Body of pancreas (tissue), 4 donors: ENCODE results near the gene GPS1. TPM values are rescaled to one million over a fixed set of nuclear protein-coding genes. Genes with fewer than 3 reads are reported as not detected.

Experiments used
- ATAC-seq: fragments of 150-250 bp; one replicate; pipeline ENCODE4 v1.9.1; 2016
- DNase-seq, 4 donors: peaks; one replicate each; pipeline ENCODE4 v3.0.0-alpha.2; 2019
- H3K27ac ChIP-seq, 4 donors: fragments of 200-600 bp; sonication (generic); 1 replicate in 3 of 4; 2 replicates in 1 of 4; pipeline versions ENCODE4 v1.5.1 to v1.6.1; 2016 to 2019; ENCODE audit warnings: mild to moderate bottlenecking in 1 of 4, mixed read lengths in 1 of 4, moderate library complexity in 1 of 4
- H3K27me3 ChIP-seq, 2 donors: fragments of 200-600 bp; sonication (generic); one replicate each; pipeline ENCODE4 v1.6.0; 2016; ENCODE audit warnings: mild to moderate bottlenecking in 1 of 2
- H3K36me3 ChIP-seq, 2 donors: fragments of 200-600 bp; sonication (generic); replicated peaks in 1 of 2; 2 replicates each; pipeline ENCODE4 v1.5.1; 2016; ENCODE audit warnings: low read depth in 2 of 2; ENCODE audit not compliant: insufficient read depth in 1 of 2
- H3K4me1 ChIP-seq: fragments of 200-600 bp; sonication (generic); one replicate; pipeline ENCODE4 v1.6.0; 2016
- H3K4me3 ChIP-seq, 2 donors: fragments of 200-600 bp; sonication (generic); 1 replicate in 1 of 2; 2 replicates in 1 of 2; pipeline ENCODE4 v1.5.1; 2016 to 2019
- H3K9me3 ChIP-seq, 3 donors: fragments of 200-600 bp; sonication (generic); 1 replicate in 2 of 3; 2 replicates in 1 of 3; pipeline ENCODE4 v1.5.1; 2016
- CTCF ChIP-seq, 7 experiments: fragments of 450-650 bp in 4 of 7; fragments of 200-600 bp in 3 of 7; sonication (generic) in 3 of 7; IDR thresholded peaks; one replicate each; pipeline ENCODE4 v1.5.1; 2016 to 2019; ENCODE audit warnings: antibody characterized with exemption in 7 of 7
- POLR2A ChIP-seq, 3 donors: fragments of 450-650 bp; IDR thresholded peaks; one replicate each; pipeline ENCODE4 v1.6.1; 2016; ENCODE audit warnings: antibody characterized with exemption in 3 of 3, mild to moderate bottlenecking in 2 of 3
- WGBS, 2 donors: methylation state at CpG; one replicate each; pipeline ENCODE4 v1.1.5; 2017; 5-methylcytosine and 5-hydroxymethylcytosine counted together
- intact Hi-C: fragments of 100-400 bp; cut with DNase I; formaldehyde crosslinking; loops from one replicate; pipeline ENCODE4 v1.15.1; 2023
- total RNA-seq, 2 donors: library from RNA; depleted of rRNA; stranded (reverse); fragments of >200 nt; gene quantifications; one replicate each; pipeline ENCODE4 v1.1.0, GENCODE V29; 2016

Gene GPS1
- total RNA-seq, 2 donors from 2014 or later, result 63.0 to 86.4 TPM

DNA sequence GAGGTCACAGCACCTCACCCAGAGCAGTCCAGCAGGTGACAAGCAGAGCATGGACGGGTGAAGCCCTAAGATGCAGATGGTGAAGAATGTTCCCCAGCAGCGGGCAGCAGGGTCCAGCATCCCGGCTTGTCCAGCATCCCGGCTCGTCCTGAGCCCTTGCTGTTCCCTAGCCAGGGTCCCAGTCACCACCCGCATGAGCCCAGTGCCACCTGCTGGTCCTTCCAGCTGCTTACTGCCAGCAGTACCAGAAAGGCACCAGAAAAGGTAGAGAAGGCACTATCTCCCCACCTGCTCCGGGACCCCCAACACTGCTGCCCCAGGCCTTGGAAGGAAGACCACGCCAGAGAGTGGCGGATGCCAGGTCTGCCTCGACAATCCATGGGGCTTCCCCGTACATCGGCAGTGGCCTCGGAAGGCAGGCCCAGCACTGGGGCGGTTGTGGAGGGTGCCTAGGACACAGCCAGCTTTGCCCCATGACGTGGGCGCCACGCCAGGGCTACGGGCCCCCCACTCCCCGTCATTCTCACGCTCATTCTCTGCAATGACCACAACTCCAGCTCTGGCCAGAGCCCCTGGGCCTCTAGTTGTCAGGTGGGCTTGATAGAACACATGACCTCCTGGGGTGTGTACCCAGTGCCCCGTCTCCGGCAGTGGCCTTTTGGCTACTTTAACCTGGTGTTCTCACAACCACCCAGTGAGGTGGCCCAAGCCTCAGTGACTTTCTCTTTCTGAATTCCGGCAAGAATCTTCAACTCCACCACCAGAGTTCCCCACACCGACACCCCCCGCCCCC is 30.4 kb upstream of the GPS1 start:
- H3K27ac ChIP-seq, result no peak overlapping the region
- TF ChIP-seq CTCF (IDR thresholded peaks at IDR 0.05) (peak; percentile 21 to 89 (median 82)), POLR2A (IDR thresholded peaks at IDR 0.05) (no peak)
- no peaks in the 10 kb centered on the region for H3K36me3 ChIP-seq
- peaks cover 59% of the 10 kb centered on the region for H3K4me1 ChIP-seq
- no peaks in the 10 kb centered on the region for H3K27me3 ChIP-seq
- DNase-seq (peak; percentile 80 to 85 (median 82)), ATAC-seq (no peak)
- H3K4me3 ChIP-seq, result peak overlapping the region in 1 of 2 donors; percentile 89
- intact Hi-C loops, result no loop called here
- WGBS, 2 donors, result 14 to 16% methylated on average over 9 to 25 of the region's 25 CpGs
- no peaks in the 10 kb centered on the region for H3K9me3 ChIP-seq

DNA sequence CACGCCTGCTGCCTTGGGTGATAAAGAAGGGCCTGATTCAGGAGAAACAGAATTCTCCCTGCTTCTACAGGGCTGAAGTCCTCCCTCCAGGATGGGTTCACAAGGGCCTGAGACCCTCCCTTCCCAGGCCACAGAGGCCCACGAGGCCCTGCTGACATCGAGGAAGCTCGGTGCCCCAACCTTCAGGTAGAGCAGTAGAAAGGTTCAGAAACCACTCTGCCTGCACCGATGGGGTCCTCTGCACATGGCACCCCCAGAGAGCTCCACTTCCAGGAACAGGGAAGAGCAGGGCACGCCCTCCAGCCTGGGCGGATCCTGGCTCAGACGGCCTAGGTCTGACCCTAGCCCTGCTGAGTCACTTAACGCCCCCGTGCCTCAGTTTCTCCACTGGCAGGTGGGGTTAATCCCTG is 29.8 kb upstream of the GPS1 start:
- Histone ChIP-seq H3K36me3 (no peaks in the 10 kb centered on the region), H3K9me3 (no peaks in the 10 kb centered on the region), H3K4me1 (peaks cover 59% of the 10 kb centered on the region), H3K27me3 (no peaks in the 10 kb centered on the region), H3K4me3 (peak overlapping the region; percentile 89 to 93), H3K27ac (peak overlapping the region in 1 of 4 donors; percentile 43)
- intact Hi-C loops, result no loop called here
- no peak for ATAC-seq
- no peak for TF ChIP-seq POLR2A (IDR thresholded peaks at IDR 0.05)
- no peak for TF ChIP-seq CTCF (IDR thresholded peaks at IDR 0.05)
- DNase-seq, result no peak
- WGBS, 2 donors, result 2 to 6% methylated on average over 10 of the region's 10 CpGs

- Histone ChIP-seq H3K9me3 (no peaks in the 10 kb centered on the region), H3K4me3 (peak within 1 kb of the TSS; percentile 89 to 93), H3K36me3 (no peaks in the 10 kb centered on the region), H3K27ac (peak within 1 kb of the TSS in 3 of 4 donors; percentile 43 to 81 (median 77)), H3K27me3 (no peaks in the 10 kb centered on the region), H3K4me1 (peaks cover 58% of the 10 kb centered on the region)
- WGBS, 2 donors, result 0% methylated on average over 9 to 51 of the region's 64 CpGs
- TF ChIP-seq POLR2A (IDR thresholded peaks at IDR 0.05) (peak; percentile 53 to 79 (median 78)), CTCF (IDR thresholded peaks at IDR 0.05) (peak in 1 of 7 experiments; percentile 11)
- intact Hi-C loops, result no loop called here
- DNase-seq (no peak), ATAC-seq (no peak)
Measured at GRCh38 chr17:82022310-82022980, 29.3 kb upstream of the GPS1 start, which contains the start of gene CENPX. Gene CENPX, minus strand, starts transcription at chr17:82022878. Its CDS starts 17 bp downstream, at chr17:82022861.

DNA sequence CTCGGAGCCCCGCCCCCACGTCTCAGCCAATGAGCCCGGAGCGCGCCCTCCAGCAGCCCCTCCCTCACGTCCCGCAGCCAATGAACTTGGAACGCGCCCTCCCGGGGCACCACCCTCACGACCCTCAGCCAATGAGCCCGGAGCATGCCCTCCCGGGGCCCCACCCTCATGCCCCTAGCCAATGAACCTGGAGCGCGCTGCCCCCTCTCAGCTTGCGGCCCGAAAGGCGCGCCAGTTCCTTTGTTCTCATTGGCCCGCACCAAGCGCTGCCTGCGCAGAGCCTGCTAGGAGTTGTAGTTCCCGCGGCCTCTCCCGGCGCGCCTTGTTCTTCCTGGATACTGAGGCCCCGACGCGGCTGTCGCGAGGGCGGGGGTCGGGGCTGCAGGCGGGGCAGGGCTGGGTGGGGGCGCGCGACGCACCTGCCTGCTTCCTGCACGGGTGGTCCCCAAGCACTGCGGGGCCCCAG is 28.7 kb upstream of the GPS1 start, which contains the start of gene LRRC45:
Gene LRRC45, plus strand, starts transcription at position 325 of the 466 bp plus-strand sequence. CDS start 339 bp downstream, outside the sequence.
- 0% methylated on average over 41 of the region's 42 CpGs; no CpG with 5 or more reads in 1 of the 2 donors for WGBS, 2 donors
- peak within 1 kb of the TSS; percentile 89 to 93 for H3K4me3 ChIP-seq
- H3K9me3 ChIP-seq, result no peaks in the 10 kb centered on the region
- H3K36me3 ChIP-seq, result no peaks in the 10 kb centered on the region
- intact Hi-C loops, result no loop called here
- ATAC-seq (peak; percentile 95), DNase-seq (peak; percentile 100)
- TF ChIP-seq CTCF (IDR thresholded peaks at IDR 0.05) (no peak), POLR2A (IDR thresholded peaks at IDR 0.05) (no peak)
- no peaks in the 10 kb centered on the region for H3K27me3 ChIP-seq
- peaks cover 52% of the 10 kb centered on the region for H3K4me1 ChIP-seq
- H3K27ac ChIP-seq, result peak within 1 kb of the TSS in 3 of 4 donors; percentile 43 to 81 (median 77)
